HepG2 (cell line): ENCODE results near the gene CUEDC2. TPM values are rescaled to one million over a fixed set of nuclear protein-coding genes. Genes with fewer than 3 reads are reported as not detected.

ENCODE experiments used
- ATAC-seq: fragments of 200-7000 bp; cut with Tn5 transposase; 3 replicates; pipeline ENCODE4 v1.9.1; 2020; ENCODE audit warnings: mild to moderate bottlenecking, moderate library complexity
- BruUV-seq: library from RNA; stranded (reverse); fragments of 400-500 nt; replicated peaks from 2 replicates; lab custom pipeline; 2021; lab: Mats Ljungman, UMichigan
- CTCF ChIA-PET: fragments of 300-600 bp; formaldehyde crosslinking; extraction: SDS; loops from one replicate; lab custom pipeline; 2021; ENCODE audit warnings: low total read pairs, inconsistent platforms, low intra/inter-chr PET ratio; lab: Yijun Ruan, JAX
- POLR2A ChIA-PET: fragments of 350-600 bp; sonication (Branson Sonifier 250); formaldehyde crosslinking; loops from one replicate; lab custom pipeline; 2020; ENCODE audit warnings: antibody characterized with exemption, inconsistent platforms; lab: Yijun Ruan, JAX
- DNase-seq: peaks from one replicate; pipeline ENCODE4 v3.0.0-alpha.2; 2015; ENCODE audit warnings: low spot score
- FAIRE-seq: peaks from 3 replicates; lab custom pipeline; 2011; peaks lifted over from hg19 to GRCh38; lab: Jason Lieb, UNC
- H2AFZ ChIP-seq: one replicate; pipeline ENCODE4 v1.6.1; 2011; ENCODE audit warnings: low read length, inconsistent platforms
- H3K27ac ChIP-seq: fragments of 300-600 bp; 3 replicates; pipeline ENCODE4 v1.8.0; 2011; ENCODE audit warnings: mixed run types, mild to moderate bottlenecking, mixed read lengths, low read length, inconsistent platforms; ENCODE audit not compliant: insufficient read depth; ENCODE audit errors: extremely low read length
- H3K27me3 ChIP-seq, 2 experiments: fragments of 200-600 bp in 1 of 2; 2 replicates in 1 of 2; 3 replicates in 1 of 2; pipeline versions ENCODE4 v1.6.0 to v1.8.0; 2011; ENCODE audit warnings: low read length in 2 of 2, mild to moderate bottlenecking in 2 of 2, moderate library complexity in 2 of 2, inconsistent platforms in 1 of 2; ENCODE audit not compliant: insufficient read depth in 2 of 2, control insufficient read depth in 1 of 2
- H3K36me3 ChIP-seq, 2 experiments: fragments of 200-600 bp in 1 of 2; replicated peaks in 1 of 2; 2 replicates in 1 of 2; 3 replicates in 1 of 2; pipeline versions ENCODE4 v1.5.1 to v1.8.0; 2011; ENCODE audit warnings: low read length in 2 of 2, inconsistent platforms in 1 of 2; ENCODE audit not compliant: insufficient read depth in 2 of 2, control insufficient read depth in 1 of 2
- H3K4me1 ChIP-seq: 2 replicates; pipeline ENCODE4 v1.5.1; 2012; ENCODE audit warnings: low read length, inconsistent platforms; ENCODE audit not compliant: insufficient read depth
- H3K4me2 ChIP-seq: 2 replicates; pipeline ENCODE4 v1.6.0; 2011; ENCODE audit warnings: low read depth, low read length, inconsistent platforms
- H3K4me3 ChIP-seq, 3 experiments: fragments of 200-600 bp in 1 of 3; sonication (generic), shearing (Covaris generic) in 1 of 3; replicated peaks in 1 of 3; 2 replicates each; pipeline ENCODE4 v1.5.1; 2011 to 2016; ENCODE audit warnings: low read length in 3 of 3, inconsistent platforms in 2 of 3, low read depth in 2 of 3, mild to moderate bottlenecking in 2 of 3, control low read depth in 1 of 3, mixed read lengths in 1 of 3; ENCODE audit not compliant: insufficient read depth in 1 of 3
- H3K79me2 ChIP-seq: one replicate; pipeline ENCODE4 v1.6.1; 2011; ENCODE audit warnings: low read length, inconsistent platforms; ENCODE audit not compliant: insufficient read depth
- H3K9ac ChIP-seq: 2 replicates; pipeline ENCODE4 v1.6.0; 2011; ENCODE audit warnings: mild to moderate bottlenecking, low read depth, low read length, inconsistent platforms; ENCODE audit not compliant: insufficient read depth
- H3K9me3 ChIP-seq: 2 replicates; pipeline ENCODE4 v1.5.1; 2012; ENCODE audit warnings: mild to moderate bottlenecking, low read length
- H4K20me1 ChIP-seq: 2 replicates; pipeline ENCODE4 v1.6.0; 2011; ENCODE audit warnings: inconsistent platforms, mild to moderate bottlenecking, low read length, moderate library complexity; ENCODE audit not compliant: insufficient read depth
- ELF1 ChIP-seq: sonication (generic); formaldehyde crosslinking; IDR thresholded peaks from 2 replicates; pipeline ENCODE4 v1.4.0; 2020; ENCODE audit warnings: missing genetic modification reagents
- GATA4 ChIP-seq: sonication (generic); IDR thresholded peaks from 2 replicates; pipeline ENCODE4 v1.6.1; 2016; ENCODE audit warnings: antibody characterized with exemption, low read depth, borderline replicate concordance
- HOXA9 ChIP-seq: sonication (generic); formaldehyde crosslinking; IDR thresholded peaks from 2 replicates; pipeline ENCODE4 v1.8.1; 2022; ENCODE audit warnings: missing genetic modification reagents, mild to moderate bottlenecking, moderate library complexity, borderline replicate concordance
- TAF1 ChIP-seq: sonication (generic); formaldehyde crosslinking; IDR thresholded peaks from 2 replicates; pipeline ENCODE4 v1.4.0; 2020; ENCODE audit warnings: missing genetic modification reagents
- XBP1 ChIP-seq: sonication (generic); formaldehyde crosslinking; IDR thresholded peaks from 2 replicates; pipeline ENCODE4 v1.5.0; 2020; ENCODE audit warnings: missing genetic modification reagents
- ZNF17 ChIP-seq: sonication (generic); formaldehyde crosslinking; IDR thresholded peaks from 2 replicates; pipeline ENCODE4 v1.5.0; 2020; ENCODE audit warnings: mild to moderate bottlenecking, missing genetic modification reagents
- WGBS: methylation state at CpG from one replicate; pipeline ENCODE4 v1.1.6; 2017; ENCODE audit warnings: low lambda C conversion rate; 5-methylcytosine and 5-hydroxymethylcytosine counted together
- in situ Hi-C: cut with HindIII; loops from 2 replicates; pipeline ENCODE4 v1.10.0; 2017; ENCODE audit warnings: low pct_unique_long_range_greater_than_20kb; ENCODE audit not compliant: extremely low pct_ligation_motif_present
- intact Hi-C: fragments of 100-400 bp; cut with micrococcal nuclease; formaldehyde crosslinking; loops from one replicate; pipeline ENCODE4 v1.10.0; 2022; ENCODE audit not compliant: unreplicated experiment
- polyA plus RNA-seq, 8 experiments: library from polyadenylated mRNA; depleted of rRNA in 3 of 8; stranded (reverse) in 7 of 8; unstranded in 1 of 8; fragments of >200 nt; fragmentation: Illumina TruSeq in 4 of 8; extraction: Trizol in 4 of 8; gene quantifications; 2 replicates each; pipeline versions ENCODE4 v1.2.1 to v1.2.3, GENCODE V29; 2011 to 2016; ENCODE audit warnings: low read depth in 4 of 8, missing spikeins in 1 of 8, mixed read lengths in 1 of 8; ENCODE audit not compliant: insufficient read depth in 1 of 8
- total RNA-seq, 5 experiments: library from RNA; depleted of rRNA; stranded (reverse); fragments of >200 nt; fragmentation: Illumina TruSeq; extraction: Trizol; gene quantifications; 2 replicates each; pipeline ENCODE4 v1.2.3, GENCODE V29; 2016; ENCODE audit warnings: low read depth in 1 of 5
- TF ChIP-seq, protein P1 (sequence below): sonication (generic); formaldehyde crosslinking; IDR thresholded peaks from 2 replicates; pipeline ENCODE4 v1.5.1; 2020; ENCODE audit warnings: mild to moderate bottlenecking, missing genetic modification reagents

Gene CUEDC2
- total and polyA plus RNA-seq, 2 of the 13 experiments (the other 11 are each of a cell fraction or from before 2014, with no cell fraction given), result 13.1 to 18.4 TPM

DNA sequence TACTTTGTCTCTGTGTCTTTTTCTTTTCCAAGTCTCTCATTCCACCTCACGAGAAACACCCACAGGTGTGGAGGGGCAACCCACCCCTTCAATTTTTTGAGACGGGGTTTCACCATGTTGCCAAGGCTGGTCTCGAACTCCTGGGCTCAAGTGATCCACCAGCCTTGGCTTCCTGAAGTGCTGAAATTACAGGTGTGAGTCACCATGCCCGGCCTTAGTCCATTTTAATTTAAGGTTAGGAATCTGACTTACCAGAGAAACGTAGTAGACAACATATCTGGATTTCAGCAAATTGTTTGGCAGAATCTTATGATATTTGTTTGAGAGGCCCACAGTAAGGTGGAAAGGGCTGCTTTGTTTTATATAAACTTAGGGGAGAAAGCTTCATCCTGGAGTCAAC is 40.1 kb downstream of the CUEDC2 start:
- in situ Hi-C loops, result no loop called here
- TF ChIP-seq XBP1 (CRISPR knock-in tag), result no peak
- no peak for TF ChIP-seq TAF1
- no peak for TF ChIP-seq ZNF17 (CRISPR knock-in tag)

DNA sequence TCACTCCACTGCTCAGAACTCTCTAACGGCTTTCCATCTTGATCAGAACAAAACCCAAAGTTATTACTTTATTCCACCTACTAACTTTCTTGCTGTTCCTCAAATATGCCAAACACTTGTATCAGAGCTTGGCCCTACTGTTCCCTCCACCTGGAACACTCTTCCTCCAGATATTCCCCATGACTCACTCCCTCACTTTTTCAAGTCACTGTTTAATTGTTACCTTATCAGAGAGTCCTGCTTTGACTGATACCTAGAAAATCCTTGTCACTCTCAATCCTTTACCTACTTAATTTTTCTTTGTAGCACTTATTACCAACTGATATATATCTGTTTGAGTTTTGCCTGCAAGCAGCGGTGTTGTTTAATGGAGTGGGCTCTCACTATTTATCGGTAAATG is 42.5 kb downstream of the CUEDC2 start:
- intact Hi-C loops (no loop called here), in situ Hi-C loops (no loop called here)
- Histone ChIP-seq H3K4me3 (no peak overlapping the region), H3K79me2 (no peaks in the 10 kb centered on the region), H3K9me3 (no peaks in the 10 kb centered on the region), H2AFZ (no peak overlapping the region), H3K4me2 (no peak overlapping the region), H4K20me1 (no peaks in the 10 kb centered on the region), H3K36me3 (no peaks in the 10 kb centered on the region), H3K4me1 (peaks cover 36% of the 10 kb centered on the region), H3K9ac (no peak overlapping the region), H3K27ac (no peak overlapping the region), H3K27me3 (peaks cover 0 to 11% of the 10 kb centered on the region in 2 experiments; a peak in 2 of 5 replicates)
- TF ChIP-seq, protein P1, sequence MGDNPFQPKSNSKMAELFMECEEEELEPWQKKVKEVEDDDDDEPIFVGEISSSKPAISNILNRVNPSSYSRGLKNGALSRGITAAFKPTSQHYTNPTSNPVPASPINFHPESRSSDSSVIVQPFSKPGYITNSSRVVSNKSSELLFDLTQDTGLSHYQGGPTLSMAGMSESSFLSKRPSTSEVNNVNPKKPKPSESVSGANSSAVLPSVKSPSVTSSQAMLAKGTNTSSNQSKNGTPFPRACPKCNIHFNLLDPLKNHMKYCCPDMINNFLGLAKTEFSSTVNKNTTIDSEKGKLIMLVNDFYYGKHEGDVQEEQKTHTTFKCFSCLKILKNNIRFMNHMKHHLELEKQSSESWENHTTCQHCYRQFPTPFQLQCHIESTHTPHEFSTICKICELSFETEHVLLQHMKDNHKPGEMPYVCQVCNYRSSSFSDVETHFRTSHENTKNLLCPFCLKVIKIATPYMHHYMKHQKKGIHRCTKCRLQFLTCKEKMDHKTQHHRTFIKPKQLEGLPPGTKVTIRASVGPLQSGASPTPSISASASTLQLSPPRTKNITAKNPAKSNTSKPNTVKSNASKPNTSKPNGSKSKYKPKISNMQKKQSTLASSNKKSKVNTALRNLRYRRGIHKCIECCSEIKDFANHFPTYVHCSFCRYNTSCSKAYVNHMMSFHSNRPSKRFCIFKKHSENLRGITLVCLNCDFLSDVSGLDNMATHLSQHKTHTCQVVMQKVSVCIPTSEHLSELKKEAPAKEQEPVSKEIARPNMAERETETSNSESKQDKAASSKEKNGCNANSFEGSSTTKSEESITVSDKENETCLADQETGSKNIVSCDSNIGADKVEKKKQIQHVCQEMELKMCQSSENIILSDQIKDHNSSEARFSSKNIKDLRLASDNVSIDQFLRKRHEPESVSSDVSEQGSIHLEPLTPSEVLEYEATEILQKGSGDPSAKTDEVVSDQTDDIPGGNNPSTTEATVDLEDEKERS, result no peak
- TF ChIP-seq HOXA9 (CRISPR knock-in tag) (no peak), ELF1 (CRISPR knock-in tag) (no peak), GATA4 (no peak)
- POLR2A ChIA-PET, result no interaction called here
- FAIRE-seq, result no peak
- no TSS peak for BruUV-seq
- CTCF ChIA-PET, result no interaction called here
- no peak for DNase-seq
- WGBS, result 75% methylated on average over 3 of the region's 3 CpGs
- ATAC-seq, result no peak

More for the DNA sequence above, 40.1 kb downstream of the CUEDC2 start:
- no peak overlapping the region for H3K4me2 ChIP-seq
- 32% methylated on average over 5 of the region's 5 CpGs for WGBS
- H3K27ac ChIP-seq, result no peak overlapping the region
- no peak for ATAC-seq
- intact Hi-C loops, result no loop called here
- CTCF ChIA-PET, result no interaction called here
- POLR2A ChIA-PET, result no interaction called here
- DNase-seq, result no peak
- H2AFZ ChIP-seq, result no peak overlapping the region
- no peaks in the 10 kb centered on the region for H4K20me1 ChIP-seq
- H3K4me3 ChIP-seq, result no peak overlapping the region
- H3K79me2 ChIP-seq, result peaks cover 3% of the 10 kb centered on the region
- H3K9ac ChIP-seq, result no peak overlapping the region
- peaks cover 0 to 11% of the 10 kb centered on the region in 2 experiments; a peak in 2 of 5 replicates for H3K27me3 ChIP-seq
- FAIRE-seq, result no peak
- peaks cover 39% of the 10 kb centered on the region for H3K4me1 ChIP-seq
- no peaks in the 10 kb centered on the region for H3K36me3 ChIP-seq
- no TSS peak for BruUV-seq
- H3K9me3 ChIP-seq, result no peaks in the 10 kb centered on the region
